Endothelial cell of umbilical vein (primary cell): ENCODE data around the gene CALCOCO1. TPM values are rescaled to one million over a fixed set of nuclear protein-coding genes. Genes with fewer than 3 reads are reported as not detected.

Source experiments
- BruUV-seq: library from RNA; stranded (reverse); fragments of 400-500 nt; replicated peaks from 2 replicates; lab custom pipeline; 2021; lab: Mats Ljungman, UMichigan
- CTCF ChIA-PET: fragments of 300-600, 350-600 bp; sonication (Branson Sonifier 250); formaldehyde crosslinking; loops from one replicate; lab custom pipeline; 2021; ENCODE audit warnings: antibody characterized with exemption, inconsistent platforms; lab: Charles Lee
- POLR2A ChIA-PET: fragments of 300-600, 350-600 bp; sonication (Branson Sonifier 250); formaldehyde crosslinking; loops from one replicate; lab custom pipeline; 2021; ENCODE audit warnings: antibody characterized with exemption, inconsistent platforms; lab: Charles Lee
- DNase-seq: peaks from one replicate; pipeline ENCODE4 v3.0.0-alpha.2; 2011; ENCODE audit warnings: low read depth, low spot score
- FAIRE-seq: peaks from 2 replicates; lab custom pipeline; 2011; peaks lifted over from hg19 to GRCh38; lab: Jason Lieb, UNC
- H2AFZ ChIP-seq: 2 replicates; pipeline ENCODE4 v1.6.0; 2012; ENCODE audit warnings: low read depth, low read length, control low read depth, inconsistent platforms
- H3K27ac ChIP-seq: 2 replicates; pipeline ENCODE4 v1.5.1; 2011; ENCODE audit warnings: low read depth, mild to moderate bottlenecking, control low read depth, low read length, moderate library complexity; ENCODE audit not compliant: insufficient read depth
- H3K27me3 ChIP-seq, 2 experiments: 2 replicates each; pipeline versions ENCODE4 v1.6.0 to v1.6.1; 2011; ENCODE audit warnings: low read length in 2 of 2, mixed read lengths in 1 of 2; ENCODE audit not compliant: control insufficient read depth in 2 of 2, insufficient read depth in 2 of 2
- H3K36me3 ChIP-seq, 2 experiments: 2 replicates in 1 of 2; 3 replicates in 1 of 2; pipeline ENCODE4 v1.5.1; 2011; ENCODE audit warnings: low read length in 2 of 2, mild to moderate bottlenecking in 1 of 2, moderate library complexity in 1 of 2; ENCODE audit not compliant: control insufficient read depth in 2 of 2, insufficient read depth in 2 of 2; ENCODE audit errors: extremely low read depth in 1 of 2
- H3K4me1 ChIP-seq: 3 replicates; pipeline ENCODE4 v1.5.1; 2011; ENCODE audit warnings: mild to moderate bottlenecking, low read length; ENCODE audit not compliant: control insufficient read depth, insufficient read depth; ENCODE audit errors: extremely low read depth
- H3K4me2 ChIP-seq: 2 replicates; pipeline ENCODE4 v1.6.1; 2011; ENCODE audit warnings: low read length, control low read depth, mixed read lengths; ENCODE audit not compliant: insufficient read depth
- H3K4me3 ChIP-seq, 3 experiments: fragments of 200-600 bp in 1 of 3; sonication (generic), shearing (Covaris generic) in 1 of 3; replicated peaks in 1 of 3; 2 replicates each; pipeline ENCODE4 v1.5.1; 2011 to 2016; ENCODE audit warnings: control low read depth in 3 of 3, low read length in 3 of 3, mild to moderate bottlenecking in 2 of 3, inconsistent platforms in 1 of 3, low read depth in 1 of 3, moderate library complexity in 1 of 3; ENCODE audit not compliant: insufficient read depth in 1 of 3
- H3K79me2 ChIP-seq: 2 replicates; pipeline ENCODE4 v1.6.0; 2012; ENCODE audit warnings: low read length, inconsistent platforms; ENCODE audit not compliant: control insufficient read depth, insufficient read depth
- H3K9ac ChIP-seq: replicated peaks from 2 replicates; pipeline ENCODE3; 2011; ENCODE audit warnings: low read length, control low read depth; ENCODE audit not compliant: insufficient read depth; ENCODE audit errors: extremely low read depth
- H3K9me1 ChIP-seq: replicated peaks from 3 replicates; pipeline ENCODE4 v1.6.0; 2011; ENCODE audit warnings: mild to moderate bottlenecking, low read length; ENCODE audit not compliant: control insufficient read depth, insufficient read depth; ENCODE audit errors: extremely low read depth
- H3K9me3 ChIP-seq: replicated peaks from 2 replicates; pipeline ENCODE4 v1.5.1; 2012; ENCODE audit warnings: low read length, inconsistent platforms; ENCODE audit not compliant: control insufficient read depth, insufficient read depth
- H4K20me1 ChIP-seq: replicated peaks from 2 replicates; pipeline ENCODE3; 2011; ENCODE audit warnings: mild to moderate bottlenecking, low read length; ENCODE audit not compliant: control insufficient read depth, insufficient read depth; ENCODE audit errors: extremely low read depth
- EZH2 ChIP-seq: IDR thresholded peaks from 2 replicates; pipeline ENCODE4 v1.6.1; 2012; ENCODE audit warnings: borderline replicate concordance, low read depth, mild to moderate bottlenecking, moderate library complexity, low read length, inconsistent platforms; ENCODE audit not compliant: severe bottlenecking
- FOS ChIP-seq: IDR thresholded peaks from 2 replicates; pipeline ENCODE4 v1.6.1; 2011; ENCODE audit warnings: mild to moderate bottlenecking, low read length, moderate library complexity, borderline replicate concordance; ENCODE audit not compliant: insufficient read depth
- GATA2 ChIP-seq: IDR thresholded peaks from 2 replicates; pipeline ENCODE4 v1.7.0; 2011; ENCODE audit warnings: low read depth, mild to moderate bottlenecking, moderate library complexity, mixed read lengths, low read length; ENCODE audit not compliant: insufficient read length, insufficient read depth
- JUN ChIP-seq: IDR thresholded peaks from 2 replicates; pipeline ENCODE4 v1.6.1; 2011; ENCODE audit warnings: borderline replicate concordance, low read depth; ENCODE audit not compliant: insufficient read length, insufficient read depth
- MYC ChIP-seq: IDR thresholded peaks from one replicate; pipeline ENCODE4 v1.6.1; 2011; ENCODE audit warnings: mild to moderate bottlenecking, low read depth, low read length
- POLR2A ChIP-seq: IDR thresholded peaks from 2 replicates; pipeline ENCODE4 v1.6.1; 2012; ENCODE audit warnings: low read depth, mild to moderate bottlenecking, control low read depth, low read length
- POLR2AphosphoS5 ChIP-seq: IDR thresholded peaks from 2 replicates; pipeline ENCODE4 v1.6.1; 2012; ENCODE audit warnings: low read depth, mild to moderate bottlenecking, control low read depth, low read length, moderate library complexity; ENCODE audit not compliant: insufficient read depth
- dilution Hi-C: fragments of 300-500 bp; cut with MboI; formaldehyde crosslinking; loops from one replicate; pipeline ENCODE4 v1.15.0; 2019; ENCODE audit warnings: low sequenced_read_pairs; ENCODE audit not compliant: extremely low pct_ligation_motif_present
- intact Hi-C: fragments of 100-400 bp; cut with micrococcal nuclease; formaldehyde crosslinking; loops from one replicate; pipeline ENCODE4 v1.10.0; 2022
- polyA plus RNA-seq, 4 experiments: library from polyadenylated mRNA; depleted of rRNA in 3 of 4; stranded (reverse) in 3 of 4; unstranded in 1 of 4; fragments of >200 nt; gene quantifications; 2 replicates each; pipeline versions ENCODE4 v1.2.1 to v1.2.3, GENCODE V29; 2011 to 2012; ENCODE audit warnings: missing spikeins in 1 of 4
- total RNA-seq: library from RNA; stranded (reverse); gene quantifications from 2 replicates; pipeline ENCODE4 v1.2.3, GENCODE V29; 2021
- TF ChIP-seq, protein P1 (sequence below), 2 donors: IDR thresholded peaks; 1 replicate in 1 of 2; 2 replicates in 1 of 2; pipeline ENCODE4 v1.5.1; 2011; ENCODE audit warnings: low read length in 2 of 2, mild to moderate bottlenecking in 2 of 2, moderate library complexity in 2 of 2, control low read depth in 1 of 2, inconsistent platforms in 1 of 2, low read depth in 1 of 2; ENCODE audit not compliant: insufficient read depth in 1 of 2; ENCODE audit errors: extremely low read depth in 1 of 2
- TF ChIP-seq, protein P2 (sequence below): IDR thresholded peaks from 2 replicates; pipeline ENCODE4 v1.6.1; 2011; ENCODE audit not compliant: insufficient read depth, insufficient read length

The CALCOCO1 gene
- total and polyA plus RNA-seq, 2 donors (not counting 3 experiments of a cell fraction or from before 2014, with no cell fraction given) = 70.9 to 135 TPM

GRCh38 chr12:53659571-53659981 lies 67.7 kb downstream of the CALCOCO1 start:
- no peaks in the 10 kb centered on the region for H3K79me2 ChIP-seq
- intact Hi-C loops (loop anchor here (2.0 kb wide), 1 partner anchor 33 kb away; the partner anchor contains the start of gene ATF7), dilution Hi-C loops (no loop called here)
- POLR2A ChIA-PET = no interaction called here
- H3K4me1 ChIP-seq = peaks cover 14% of the 10 kb centered on the region
- H3K4me3 ChIP-seq = no peak overlapping the region
- FAIRE-seq = peak; percentile 43
- no peak for DNase-seq
- peak overlapping the region; percentile 28 for H3K4me2 ChIP-seq
- H3K9ac ChIP-seq = peak overlapping the region; percentile 55
- CTCF ChIA-PET = interaction anchor here (0.7 to 3.2 kb wide), 8 partner anchors 12 to 116 kb away, joined by 3 to 26 read pairs (median 4); partner anchors contain the start of gene ATP5MC2
- no peaks in the 10 kb centered on the region for H3K9me1 ChIP-seq
- TF ChIP-seq POLR2A (no peak), EZH2 (no peak), MYC (no peak), POLR2AphosphoS5 (no peak), FOS (no peak), JUN (no peak), GATA2 (no peak)
- TF ChIP-seq, protein P1, sequence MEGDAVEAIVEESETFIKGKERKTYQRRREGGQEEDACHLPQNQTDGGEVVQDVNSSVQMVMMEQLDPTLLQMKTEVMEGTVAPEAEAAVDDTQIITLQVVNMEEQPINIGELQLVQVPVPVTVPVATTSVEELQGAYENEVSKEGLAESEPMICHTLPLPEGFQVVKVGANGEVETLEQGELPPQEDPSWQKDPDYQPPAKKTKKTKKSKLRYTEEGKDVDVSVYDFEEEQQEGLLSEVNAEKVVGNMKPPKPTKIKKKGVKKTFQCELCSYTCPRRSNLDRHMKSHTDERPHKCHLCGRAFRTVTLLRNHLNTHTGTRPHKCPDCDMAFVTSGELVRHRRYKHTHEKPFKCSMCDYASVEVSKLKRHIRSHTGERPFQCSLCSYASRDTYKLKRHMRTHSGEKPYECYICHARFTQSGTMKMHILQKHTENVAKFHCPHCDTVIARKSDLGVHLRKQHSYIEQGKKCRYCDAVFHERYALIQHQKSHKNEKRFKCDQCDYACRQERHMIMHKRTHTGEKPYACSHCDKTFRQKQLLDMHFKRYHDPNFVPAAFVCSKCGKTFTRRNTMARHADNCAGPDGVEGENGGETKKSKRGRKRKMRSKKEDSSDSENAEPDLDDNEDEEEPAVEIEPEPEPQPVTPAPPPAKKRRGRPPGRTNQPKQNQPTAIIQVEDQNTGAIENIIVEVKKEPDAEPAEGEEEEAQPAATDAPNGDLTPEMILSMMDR (IDR thresholded peaks at IDR 0.05; ENCODE audit: extremely low read depth in 1 of 2, insufficient read depth in 1 of 2, low read depth in 1 of 2, low read length in 2 of 2) = no peak
- TF ChIP-seq, protein P2, sequence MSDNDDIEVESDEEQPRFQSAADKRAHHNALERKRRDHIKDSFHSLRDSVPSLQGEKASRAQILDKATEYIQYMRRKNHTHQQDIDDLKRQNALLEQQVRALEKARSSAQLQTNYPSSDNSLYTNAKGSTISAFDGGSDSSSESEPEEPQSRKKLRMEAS = no peak
- no peaks in the 10 kb centered on the region for H3K27me3 ChIP-seq
- H4K20me1 ChIP-seq = no peaks in the 10 kb centered on the region
- H2AFZ ChIP-seq = no peak overlapping the region
- no peaks in the 10 kb centered on the region for H3K9me3 ChIP-seq
- H3K27ac ChIP-seq = no peak overlapping the region
- peaks cover 2 to 6% of the 10 kb centered on the region in 2 experiments for H3K36me3 ChIP-seq
- BruUV-seq = no TSS peak
